ENCODE measurements around the gene LIN9.

Gene LIN9

GRCh38 chr1:226202246-226202645 lies 106.7 kb downstream of the LIN9 start:
- TF ChIP-seq, protein P1, sequence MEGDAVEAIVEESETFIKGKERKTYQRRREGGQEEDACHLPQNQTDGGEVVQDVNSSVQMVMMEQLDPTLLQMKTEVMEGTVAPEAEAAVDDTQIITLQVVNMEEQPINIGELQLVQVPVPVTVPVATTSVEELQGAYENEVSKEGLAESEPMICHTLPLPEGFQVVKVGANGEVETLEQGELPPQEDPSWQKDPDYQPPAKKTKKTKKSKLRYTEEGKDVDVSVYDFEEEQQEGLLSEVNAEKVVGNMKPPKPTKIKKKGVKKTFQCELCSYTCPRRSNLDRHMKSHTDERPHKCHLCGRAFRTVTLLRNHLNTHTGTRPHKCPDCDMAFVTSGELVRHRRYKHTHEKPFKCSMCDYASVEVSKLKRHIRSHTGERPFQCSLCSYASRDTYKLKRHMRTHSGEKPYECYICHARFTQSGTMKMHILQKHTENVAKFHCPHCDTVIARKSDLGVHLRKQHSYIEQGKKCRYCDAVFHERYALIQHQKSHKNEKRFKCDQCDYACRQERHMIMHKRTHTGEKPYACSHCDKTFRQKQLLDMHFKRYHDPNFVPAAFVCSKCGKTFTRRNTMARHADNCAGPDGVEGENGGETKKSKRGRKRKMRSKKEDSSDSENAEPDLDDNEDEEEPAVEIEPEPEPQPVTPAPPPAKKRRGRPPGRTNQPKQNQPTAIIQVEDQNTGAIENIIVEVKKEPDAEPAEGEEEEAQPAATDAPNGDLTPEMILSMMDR (conservative IDR thresholded peaks at IDR 0.05; ENCODE audit: control insufficient read depth, insufficient read depth, low read depth, low read length) = no peak
- no peak for DNase-seq (ENCODE audit: low read depth)
- H3K4me3 ChIP-seq (ENCODE audit: control insufficient read depth, low read depth, low read length) = no peak overlapping the region

GRCh38 chr1:226201029-226201593 lies 107.9 kb downstream of the LIN9 start:
- TF ChIP-seq, protein P1 (conservative IDR thresholded peaks at IDR 0.05; ENCODE audit: control insufficient read depth, insufficient read depth, low read depth, low read length) = peak; percentile 42
- DNase-seq (ENCODE audit: low read depth) = peak; percentile 19
- H3K4me3 ChIP-seq (ENCODE audit: control insufficient read depth, low read depth, low read length) = no peak overlapping the region

DNA sequence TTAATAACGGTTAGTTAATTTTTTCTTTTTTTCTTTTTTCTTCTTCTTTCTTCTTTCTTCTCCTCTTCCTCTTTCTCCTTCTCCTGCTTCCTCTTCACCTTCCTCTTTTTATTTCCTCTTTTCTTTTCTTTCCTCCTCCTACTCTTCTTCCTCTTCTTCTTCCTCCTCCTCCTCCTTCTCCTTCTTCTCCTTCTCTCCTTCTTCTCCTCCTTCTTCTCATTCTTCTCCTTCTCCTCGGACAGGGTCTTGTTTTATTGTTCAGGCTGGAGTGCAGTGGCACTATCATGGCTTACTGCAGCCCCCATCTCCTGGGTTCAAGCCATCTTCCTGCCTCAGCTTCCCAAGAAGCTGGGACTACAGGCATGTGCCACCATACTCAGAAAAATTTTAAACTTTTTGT lies 109.0 kb downstream of the LIN9 start:
- TF ChIP-seq, protein P1 (conservative IDR thresholded peaks at IDR 0.05; ENCODE audit: control insufficient read depth, insufficient read depth, low read depth, low read length) = no peak
- no peak overlapping the region for H3K4me3 ChIP-seq (ENCODE audit: control insufficient read depth, low read depth, low read length)
- DNase-seq (ENCODE audit: low read depth) = no peak

- TF ChIP-seq, protein P1 (conservative IDR thresholded peaks at IDR 0.05; ENCODE audit: control insufficient read depth, insufficient read depth, low read depth, low read length) = no peak
- H3K4me3 ChIP-seq (ENCODE audit: control insufficient read depth, low read depth, low read length) = no peak overlapping the region
- no peak for DNase-seq (ENCODE audit: low read depth)
Observed at GRCh38 chr1:226195144-226195543, 113.8 kb downstream of the LIN9 start.

DNA sequence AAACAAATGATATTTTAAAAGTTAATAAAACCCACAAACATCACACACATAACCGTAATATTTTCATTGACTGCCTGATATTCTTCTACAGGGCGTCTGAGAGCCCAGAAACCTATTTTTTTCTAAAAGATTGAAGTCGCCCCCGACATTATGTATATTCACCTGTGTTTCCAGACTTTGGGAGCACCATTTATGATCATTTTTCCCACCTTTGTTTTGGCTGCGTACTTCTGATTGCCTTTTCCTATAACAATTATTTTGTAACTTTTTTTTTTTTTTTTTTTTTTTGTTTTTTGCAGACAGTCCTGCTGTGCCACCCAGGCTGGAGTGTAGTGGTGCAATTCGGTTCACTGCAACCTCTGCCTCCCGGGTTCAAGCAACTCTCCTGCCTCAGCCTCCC lies 121.6 kb downstream of the LIN9 start:
- TF ChIP-seq, protein P1 (conservative IDR thresholded peaks at IDR 0.05; ENCODE audit: control insufficient read depth, insufficient read depth, low read depth, low read length) = no peak
- H3K4me3 ChIP-seq (ENCODE audit: control insufficient read depth, low read depth, low read length) = peak overlapping the region; percentile 96
- no peak for DNase-seq (ENCODE audit: low read depth)

DNA sequence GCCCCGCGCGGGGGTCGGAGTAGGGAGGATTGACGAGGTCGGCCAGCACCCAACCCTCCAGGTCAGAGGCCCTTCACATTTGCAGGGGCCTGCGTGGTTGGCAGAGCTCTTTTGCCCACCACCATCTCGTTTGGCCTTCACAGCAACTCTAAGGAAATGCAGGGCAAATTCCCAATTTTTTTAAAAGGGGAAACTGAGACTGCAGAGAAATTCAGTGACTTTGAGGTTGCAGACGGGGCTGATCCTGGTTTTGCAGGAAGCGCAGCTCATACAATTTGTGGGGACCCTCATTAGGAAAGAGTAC lies 122.0 kb downstream of the LIN9 start:
- TF ChIP-seq, protein P1 (conservative IDR thresholded peaks at IDR 0.05; ENCODE audit: control insufficient read depth, insufficient read depth, low read depth, low read length) = no peak
- peak overlapping the region; percentile 96 for H3K4me3 ChIP-seq (ENCODE audit: control insufficient read depth, low read depth, low read length)
- no peak for DNase-seq (ENCODE audit: low read depth)

Data from fibroblast of mammary gland (primary cell).